NCI-H1417 (cell line): ENCODE results near the gene DOCK2.

ENCODE experiments used
- DNase-seq, 3 experiments: peaks; one replicate each; lab custom pipeline; 2025; lab: John Stamatoyannopoulos, UW

DOCK2 gene

GRCh38 chr5:170097934-170098333 lies 460.9 kb downstream of the DOCK2 start:
- DNase-seq, result no peak

GRCh38 chr5:170100066-170100943 lies 463.2 kb downstream of the DOCK2 start:
- peak; percentile 15 to 59 (median 52) for DNase-seq

- no peak for DNase-seq
Observed at GRCh38 chr5:170103447-170103846, 466.4 kb downstream of the DOCK2 start.

DNA sequence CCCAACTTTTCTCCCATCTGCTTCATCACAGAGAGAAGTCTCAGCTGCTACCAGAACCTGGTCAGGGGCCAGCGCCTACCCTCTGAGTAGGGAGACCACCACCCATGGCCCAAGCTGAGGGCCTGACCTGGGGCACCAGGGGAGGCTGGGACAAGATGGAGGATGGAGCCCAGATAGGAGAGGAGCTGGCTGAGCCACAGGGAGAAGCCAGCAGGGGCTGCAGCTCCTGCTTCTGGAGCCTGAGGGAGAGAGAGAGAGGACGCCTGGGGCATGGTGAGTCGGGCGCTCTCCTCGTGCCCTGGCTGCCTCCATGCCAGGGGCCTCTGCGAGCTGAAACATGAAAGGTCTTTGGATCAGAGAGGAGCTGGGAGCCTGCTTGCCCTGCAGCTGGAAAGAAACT lies 467.2 kb downstream of the DOCK2 start:
- no peak for DNase-seq

DNA sequence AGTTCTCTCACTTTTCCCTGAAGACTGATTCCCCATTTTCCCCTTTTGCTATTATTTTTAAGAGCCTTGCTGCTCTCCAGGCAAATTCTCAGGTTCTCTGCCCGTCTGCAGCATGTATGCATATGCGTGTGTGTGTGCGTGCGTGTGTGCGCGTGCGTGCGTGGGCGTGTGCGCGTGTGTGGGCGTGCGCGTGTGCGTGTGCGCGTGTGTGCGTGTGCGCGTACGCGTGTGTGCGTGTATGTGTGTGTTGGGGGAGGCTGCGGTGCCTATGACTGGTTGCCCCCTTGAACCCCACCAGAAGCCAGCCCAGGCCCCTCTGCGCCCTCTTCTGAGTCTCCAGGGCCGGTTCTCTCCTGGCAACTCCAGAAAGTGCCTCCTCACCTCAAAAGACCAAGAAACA lies 467.6 kb downstream of the DOCK2 start:
- no peak for DNase-seq

GRCh38 chr5:170105642-170106611 lies 468.9 kb downstream of the DOCK2 start, which contains the start of gene FOXI1:
Gene FOXI1 (plus strand): TSS chr5:170105897. CDS start chr5:170105958, 61 bp downstream.
- peak; percentile 1 to 13 (median 4) for DNase-seq

DNA sequence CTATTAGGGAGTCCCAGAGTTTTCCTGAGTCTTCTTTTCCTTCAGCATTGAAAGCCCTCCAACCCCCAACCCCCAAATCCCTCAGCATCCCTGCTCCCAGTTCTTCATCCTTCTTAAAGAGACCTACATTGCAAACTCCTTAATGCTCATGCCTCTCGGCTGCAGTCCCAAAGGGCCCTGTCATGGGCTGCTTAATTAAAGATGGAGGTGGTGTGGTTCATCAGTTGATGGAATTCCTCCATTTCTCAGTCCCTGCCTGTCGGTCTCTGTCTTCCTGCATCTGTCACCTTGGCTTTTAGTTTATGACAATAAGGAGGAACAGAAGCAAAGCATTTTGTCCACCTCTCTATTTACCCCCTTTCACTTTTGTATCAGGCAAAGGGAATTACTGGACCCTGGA lies 470.6 kb downstream of the DOCK2 start:
- DNase-seq, result no peak

DNA sequence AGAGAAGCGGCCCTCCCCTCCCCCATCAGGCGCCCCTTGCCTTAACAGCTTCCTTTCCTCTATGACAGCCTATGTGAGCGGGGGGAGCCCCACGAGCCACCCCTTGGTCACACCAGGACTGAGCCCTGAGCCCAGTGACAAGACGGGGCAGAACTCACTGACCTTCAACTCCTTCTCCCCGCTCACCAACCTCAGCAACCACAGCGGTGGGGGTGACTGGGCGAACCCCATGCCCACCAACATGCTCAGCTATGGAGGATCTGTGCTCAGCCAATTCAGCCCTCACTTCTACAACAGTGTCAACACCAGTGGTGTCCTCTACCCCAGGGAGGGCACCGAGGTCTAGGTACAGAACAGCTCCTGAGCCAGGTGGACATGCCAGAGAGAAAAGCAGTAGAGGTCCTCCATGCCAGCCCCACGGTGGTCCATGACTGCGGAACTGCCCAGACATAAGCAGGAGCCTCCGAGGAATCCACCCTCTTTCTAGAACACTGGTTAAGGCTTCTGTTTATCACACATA lies 471.3 kb downstream of the DOCK2 start:
- no peak for DNase-seq

DNA sequence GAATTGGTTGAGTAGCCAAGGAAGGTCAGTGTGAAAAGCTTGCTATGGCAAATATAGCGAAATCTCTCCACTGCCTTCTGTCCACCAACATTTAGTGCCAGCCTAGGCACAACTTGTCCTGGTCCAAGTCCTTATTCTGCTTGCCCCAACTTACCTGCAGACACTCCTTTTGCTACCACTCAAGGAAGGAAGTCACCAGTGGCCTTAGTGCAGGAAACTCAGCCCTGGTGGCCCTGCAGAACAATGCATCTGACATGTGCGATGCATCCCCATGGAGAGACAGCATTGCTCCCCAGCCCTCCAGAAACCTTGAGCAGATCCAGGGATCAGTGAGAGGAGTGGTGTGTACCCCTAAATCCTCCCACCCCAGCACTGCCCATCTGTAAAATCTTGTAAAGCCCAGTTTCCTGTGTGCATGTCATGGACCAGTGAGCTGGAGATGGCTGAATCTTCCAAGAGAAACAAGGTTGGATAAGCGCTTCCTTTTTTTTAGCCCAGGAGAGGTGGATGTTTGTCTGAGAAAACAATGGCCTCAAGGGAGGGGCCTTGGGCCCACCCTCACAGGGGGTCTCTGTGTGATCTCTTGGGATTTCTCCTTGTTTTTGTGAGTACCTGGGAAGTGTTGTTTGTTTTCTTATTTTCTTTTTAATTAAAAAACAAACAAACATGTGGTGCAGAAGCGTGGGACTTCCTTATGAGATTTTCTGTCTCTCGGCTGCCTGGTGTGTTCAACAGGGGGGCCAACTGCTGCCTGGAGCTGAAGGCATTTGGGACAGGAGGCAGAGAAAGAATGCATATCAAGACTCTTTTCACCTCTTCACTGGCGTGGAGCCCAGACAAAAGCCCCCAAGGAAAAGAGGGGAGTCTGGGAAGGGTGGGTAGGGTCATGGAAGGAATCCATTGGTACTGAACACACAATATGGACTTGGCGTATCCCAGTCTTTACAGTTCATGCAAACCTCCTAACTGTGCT lies 472.3 kb downstream of the DOCK2 start:
- no peak for DNase-seq

GRCh38 chr5:170110403-170111087 lies 473.5 kb downstream of the DOCK2 start:
- no peak for DNase-seq

DNA sequence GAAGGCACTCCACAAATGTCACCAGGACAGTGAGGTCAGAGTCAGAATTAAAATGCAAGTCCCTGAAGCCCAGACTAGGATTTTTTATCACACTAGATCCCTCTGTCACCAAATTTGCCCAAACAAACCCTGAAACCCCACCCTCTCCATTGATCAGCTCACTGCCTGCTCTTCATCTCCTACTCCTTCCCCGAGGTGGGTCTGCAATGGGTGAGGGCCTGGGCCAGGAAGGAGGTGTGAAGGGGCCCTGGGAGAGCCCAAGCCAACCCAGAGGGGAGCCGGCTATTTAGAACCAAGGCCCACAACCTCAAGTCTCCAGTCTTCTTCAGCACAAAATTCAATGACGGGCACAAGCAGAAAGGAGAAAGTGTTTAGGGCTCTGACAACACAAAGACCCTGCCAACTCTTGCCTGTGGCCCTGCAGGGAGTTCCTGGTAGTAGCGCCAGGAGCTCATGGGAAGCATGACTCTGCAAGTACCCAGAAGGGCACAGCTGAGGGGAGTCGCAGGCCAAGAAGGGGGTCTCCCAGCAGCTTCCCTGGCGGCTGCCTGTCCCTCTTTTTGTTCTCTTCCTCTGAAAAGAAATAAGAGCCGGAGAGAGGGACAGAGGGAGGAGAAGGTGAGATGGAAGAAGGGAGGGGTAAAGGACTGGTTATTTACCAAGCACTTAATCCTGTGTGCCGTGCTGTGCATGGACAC lies 474.2 kb downstream of the DOCK2 start:
- no peak for DNase-seq

GRCh38 chr5:170112876-170113521 lies 475.9 kb downstream of the DOCK2 start:
- DNase-seq, result no peak

DNA sequence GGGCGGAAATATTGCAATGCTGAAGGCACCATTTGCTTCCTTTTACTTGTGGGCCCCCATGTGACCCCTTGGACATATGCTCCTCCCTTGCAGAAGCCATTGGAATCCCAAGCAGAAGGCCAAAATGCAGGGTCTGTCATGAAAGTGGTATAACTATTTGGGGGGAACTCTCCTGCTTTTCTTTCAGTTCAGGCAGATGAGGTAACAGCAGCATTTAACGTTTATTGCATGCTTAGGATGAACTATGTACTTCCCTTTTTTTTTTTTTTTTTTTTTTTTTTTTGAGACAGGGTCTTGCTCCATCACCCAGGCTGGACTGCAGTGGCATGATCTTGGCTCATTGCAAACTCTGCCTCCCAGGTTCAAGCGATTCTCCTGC lies 476.4 kb downstream of the DOCK2 start:
- DNase-seq, result no peak

DNA sequence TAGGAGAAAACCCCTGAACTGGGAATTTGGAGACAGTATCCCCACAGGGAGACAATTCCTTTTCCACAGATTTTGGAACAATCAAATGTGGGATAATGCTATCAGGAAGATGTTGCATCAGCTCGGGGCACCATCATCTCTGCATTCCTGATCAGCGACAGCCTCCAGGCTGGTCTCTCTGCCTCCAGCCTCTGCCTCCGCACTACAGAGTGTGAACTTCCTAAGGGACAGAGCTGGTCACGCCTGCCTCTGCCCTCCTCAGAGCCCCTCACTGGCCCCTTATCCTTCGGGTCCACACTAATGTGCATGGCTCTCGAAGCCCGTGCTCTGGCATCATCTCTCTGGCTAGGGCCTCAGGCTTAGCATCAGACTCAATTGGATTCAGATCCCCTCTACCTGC lies 477.2 kb downstream of the DOCK2 start:
- DNase-seq, result no peak

DNA sequence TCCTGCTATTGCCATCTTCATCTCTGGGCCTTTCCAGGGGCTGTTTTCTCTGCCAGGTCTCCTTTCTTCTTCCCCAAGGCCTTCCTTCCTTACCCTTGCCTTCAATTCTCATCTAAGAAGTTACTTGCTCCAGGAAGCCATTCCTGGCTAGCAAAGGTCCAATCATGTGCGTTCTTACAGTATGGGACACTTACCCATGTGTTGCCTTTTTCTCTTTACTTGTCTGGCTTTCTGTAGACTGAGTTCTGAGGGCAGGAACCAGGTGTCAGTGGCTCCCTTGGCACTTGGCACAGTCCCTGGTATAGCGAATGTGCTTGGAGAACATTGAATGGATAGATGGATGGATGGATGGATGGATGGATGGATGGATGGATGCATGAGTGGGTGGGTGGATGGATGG lies 478.9 kb downstream of the DOCK2 start:
- DNase-seq, result no peak

DNA sequence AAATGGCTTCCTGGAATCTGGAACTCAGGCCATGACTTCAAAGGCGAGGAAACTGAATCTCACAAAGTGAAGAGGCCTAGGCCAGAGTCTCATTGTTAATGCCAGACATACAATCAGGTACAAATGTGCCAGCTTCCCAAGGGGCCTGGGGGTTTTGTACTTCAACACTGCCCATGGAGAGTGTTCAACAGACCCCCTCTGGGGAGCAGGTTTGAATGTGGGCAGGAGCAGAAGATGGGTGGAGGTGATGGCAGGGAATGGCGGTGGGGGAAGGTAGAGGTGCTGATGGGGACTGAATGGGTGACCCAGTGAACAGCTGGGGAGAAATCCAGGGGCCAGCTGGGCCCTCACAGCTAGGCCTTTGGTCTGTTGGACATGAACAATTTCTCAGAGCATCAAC lies 480.7 kb downstream of the DOCK2 start:
- no peak for DNase-seq

DNA sequence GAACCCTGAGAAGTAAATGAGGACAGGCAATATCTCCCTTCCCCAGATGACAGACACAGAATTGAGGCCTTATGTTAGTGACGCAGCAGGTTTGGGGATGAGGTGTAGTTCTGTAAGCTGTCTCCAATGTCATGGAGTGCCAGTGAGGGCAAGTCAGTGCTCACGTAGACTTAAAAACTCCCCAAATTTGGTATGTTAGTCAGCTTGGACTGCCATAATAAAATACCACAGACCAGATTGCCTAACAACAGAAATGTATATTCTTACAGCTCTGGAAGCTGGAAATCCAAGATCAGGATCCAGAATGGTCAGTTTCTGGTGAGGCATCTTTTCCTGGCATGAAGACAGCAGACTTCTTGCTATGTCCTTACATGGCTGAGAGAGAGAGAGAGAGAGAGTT lies 483.5 kb downstream of the DOCK2 start:
- DNase-seq, result no peak

- no peak for DNase-seq
Observed at GRCh38 chr5:170121321-170121720, 484.2 kb downstream of the DOCK2 start.

DNA sequence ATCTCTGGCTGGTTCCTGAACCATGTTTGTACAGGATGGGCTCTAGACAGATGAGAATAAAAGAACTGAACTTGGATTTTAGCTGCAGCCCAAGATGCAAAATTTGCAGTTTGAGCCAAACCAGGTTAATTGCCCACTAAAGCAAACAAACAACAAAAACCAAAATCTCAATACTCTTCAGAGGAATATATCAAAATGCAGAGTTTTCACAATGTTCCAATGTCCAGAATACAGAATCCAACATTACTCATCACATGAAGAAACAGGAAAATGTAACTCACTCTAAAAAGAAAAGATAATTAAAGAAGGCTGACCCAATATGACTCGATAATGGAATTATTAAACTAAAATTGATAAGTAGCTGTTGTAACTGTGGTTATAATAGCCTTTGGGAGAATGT lies 489.0 kb downstream of the DOCK2 start:
- no peak for DNase-seq

DNA sequence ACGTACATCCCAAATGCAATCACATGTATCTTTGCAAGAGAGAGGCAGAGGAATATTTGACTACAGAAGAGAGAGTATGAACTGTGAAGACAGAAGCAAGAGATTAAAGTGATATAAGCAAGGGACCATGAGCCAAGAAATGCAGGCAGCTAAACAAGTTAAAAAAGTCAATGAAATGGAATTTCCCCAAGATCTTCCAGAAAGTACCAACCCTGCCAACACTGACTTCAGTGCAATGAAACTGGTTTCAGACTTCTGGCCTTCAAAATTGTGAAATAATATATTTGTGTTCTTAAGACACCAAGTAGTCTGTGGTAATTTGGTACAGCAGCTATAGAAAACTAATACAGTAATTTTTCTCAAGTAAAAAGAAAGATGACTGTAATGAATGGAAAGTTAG lies 489.6 kb downstream of the DOCK2 start:
- no peak for DNase-seq
